C1 segment of cervical spinal cord (tissue), 14 donors: ENCODE measurements around the gene THAP12.
A peak's percentile ranks its signal among the peaks of the same experiment; 100 is the strongest.
"Not testable (repeated sequence)": the region's sequence is repeated elsewhere in the genome, so short reads cannot be mapped to it uniquely, and the experiment has no call there.

Experiments used
- DNase-seq, 14 donors: peaks; one replicate each; lab custom pipeline; 2025; lab: John Stamatoyannopoulos, UW

THAP12 gene

GRCh38 chr11:76380977-76381719 is at the start of gene THAP12, which contains the start of gene GVQW3:
TSS of gene THAP12 (minus strand) at chr11:76381132. CDS start at chr11:76380836, 296 bp downstream.
TSS of gene GVQW3 (plus strand) at chr11:76381323. CDS start at chr11:76381829, 506 bp downstream.
- peak; percentile 74 to 99 (median 96) for DNase-seq

GRCh38 chr11:76426660-76427059 is 45.7 kb upstream of the THAP12 start:
- no peak for DNase-seq

- DNase-seq, result no peak
Observed at GRCh38 chr11:76424891-76425290, 44.0 kb upstream of the THAP12 start.

GRCh38 chr11:76424379-76424778 is 43.4 kb upstream of the THAP12 start:
- DNase-seq, result no peak

- DNase-seq, result no peak
Observed at GRCh38 chr11:76419896-76420295, 39.0 kb upstream of the THAP12 start.

GRCh38 chr11:76415073-76415472 is 34.1 kb upstream of the THAP12 start:
- no peak for DNase-seq

GRCh38 chr11:76410851-76411357 is 30.0 kb upstream of the THAP12 start:
- no peak for DNase-seq

- no peak for DNase-seq
Observed at GRCh38 chr11:76408171-76408965, 27.4 kb upstream of the THAP12 start.

- DNase-seq, result no peak
Observed at GRCh38 chr11:76406359-76406758, 25.4 kb upstream of the THAP12 start.

GRCh38 chr11:76401484-76401883 is 20.6 kb upstream of the THAP12 start:
- not testable (repeated sequence) for DNase-seq

GRCh38 chr11:76400967-76401366 is 20.0 kb upstream of the THAP12 start:
- no peak for DNase-seq

- DNase-seq, result no peak
Observed at GRCh38 chr11:76397383-76397782, 16.5 kb upstream of the THAP12 start.

- DNase-seq, result peak in 1 of 14 donors; percentile 27
Observed at GRCh38 chr11:76395296-76395695, 14.4 kb upstream of the THAP12 start.

- DNase-seq, result no peak
Observed at GRCh38 chr11:76394411-76394810, 13.5 kb upstream of the THAP12 start.

GRCh38 chr11:76392870-76393269 is 11.9 kb upstream of the THAP12 start:
- no peak for DNase-seq

- no peak for DNase-seq
Observed at GRCh38 chr11:76391811-76392475, 11.0 kb upstream of the THAP12 start.

- DNase-seq, result peak in 1 of 14 donors; percentile 24
Observed at GRCh38 chr11:76391021-76391420, 10.1 kb upstream of the THAP12 start.

GRCh38 chr11:76388408-76388807 is 7.5 kb upstream of the THAP12 start:
- no peak for DNase-seq

- DNase-seq, result no peak
Observed at GRCh38 chr11:76385903-76386302, 5.0 kb upstream of the THAP12 start.

GRCh38 chr11:76382209-76382608 is 1.3 kb upstream of the THAP12 start:
- no peak for DNase-seq

GRCh38 chr11:76380159-76380976 is 564 bp downstream of the THAP12 start:
- peak in 7 of 14 donors; percentile 12 to 57 (median 40) for DNase-seq
